Gastrocnemius medialis (tissue), 4 donors: ENCODE data around the gene PNMA8A.

ENCODE experiments used
- POLR2A ChIP-seq, 2 donors: fragments of 450-650 bp; IDR thresholded peaks; one replicate each; pipeline ENCODE4 v1.6.1; 2017; ENCODE audit warnings: antibody characterized with exemption in 2 of 2, mild to moderate bottlenecking in 2 of 2, moderate library complexity in 2 of 2
- TF ChIP-seq, protein P1 (sequence below), 5 experiments: fragments of 450-650 bp in 3 of 5; fragments of 200-600 bp in 2 of 5; sonication (generic) in 2 of 5; IDR thresholded peaks in 4 of 5; conservative IDR thresholded peaks in 1 of 5; 1 replicate in 4 of 5; 2 replicates in 1 of 5; pipeline ENCODE4 v1.5.1; 2016 to 2019; ENCODE audit warnings: antibody characterized with exemption in 5 of 5, mild to moderate bottlenecking in 3 of 5, moderate library complexity in 3 of 5

- TF ChIP-seq, protein P1, sequence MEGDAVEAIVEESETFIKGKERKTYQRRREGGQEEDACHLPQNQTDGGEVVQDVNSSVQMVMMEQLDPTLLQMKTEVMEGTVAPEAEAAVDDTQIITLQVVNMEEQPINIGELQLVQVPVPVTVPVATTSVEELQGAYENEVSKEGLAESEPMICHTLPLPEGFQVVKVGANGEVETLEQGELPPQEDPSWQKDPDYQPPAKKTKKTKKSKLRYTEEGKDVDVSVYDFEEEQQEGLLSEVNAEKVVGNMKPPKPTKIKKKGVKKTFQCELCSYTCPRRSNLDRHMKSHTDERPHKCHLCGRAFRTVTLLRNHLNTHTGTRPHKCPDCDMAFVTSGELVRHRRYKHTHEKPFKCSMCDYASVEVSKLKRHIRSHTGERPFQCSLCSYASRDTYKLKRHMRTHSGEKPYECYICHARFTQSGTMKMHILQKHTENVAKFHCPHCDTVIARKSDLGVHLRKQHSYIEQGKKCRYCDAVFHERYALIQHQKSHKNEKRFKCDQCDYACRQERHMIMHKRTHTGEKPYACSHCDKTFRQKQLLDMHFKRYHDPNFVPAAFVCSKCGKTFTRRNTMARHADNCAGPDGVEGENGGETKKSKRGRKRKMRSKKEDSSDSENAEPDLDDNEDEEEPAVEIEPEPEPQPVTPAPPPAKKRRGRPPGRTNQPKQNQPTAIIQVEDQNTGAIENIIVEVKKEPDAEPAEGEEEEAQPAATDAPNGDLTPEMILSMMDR (IDR thresholded peaks at IDR 0.05 in 4 of 5, conservative IDR thresholded peaks at IDR 0.05 in 1 of 5), result peak; percentile 66 to 88 (median 85)
- no peak for TF ChIP-seq POLR2A (IDR thresholded peaks at IDR 0.05)
Measured at GRCh38 chr19:46513461-46514236, 42.3 kb upstream of the PNMA8A start.
